Measurements from ENCODE around the gene PRR19. TPM values are rescaled to one million over a fixed set of nuclear protein-coding genes. Genes with fewer than 3 reads are reported as not detected.

PRR19 gene
- total RNA-seq, 1 donor from 2014 or later = 0.64 TPM

- intact Hi-C loops (cut with micrococcal nuclease) = loop anchor here (5.0 kb wide), 3 partner anchors 85 to 205 kb away; partner anchors contain the start of gene ZNF574
These were observed 19.8 kb upstream of the PRR19 start for GRCh38 chr19:42281827-42282762.

GRCh38 chr19:42282819-42283187, 19.1 kb upstream of the PRR19 start:
- intact Hi-C loops (cut with micrococcal nuclease) = loop anchor here (1.0 to 5.0 kb wide), 9 partner anchors 19 to 206 kb away; partner anchors contain the start of genes DEDD2, GSK3A, MEGF8 and PAFAH1B3

- intact Hi-C loops (cut with micrococcal nuclease) = loop anchor here (1.0 to 5.0 kb wide), 9 partner anchors 19 to 206 kb away; partner anchors contain the start of genes DEDD2, GSK3A, MEGF8 and PAFAH1B3
These were observed 18.5 kb upstream of the PRR19 start for GRCh38 chr19:42283188-42284065.

DNA sequence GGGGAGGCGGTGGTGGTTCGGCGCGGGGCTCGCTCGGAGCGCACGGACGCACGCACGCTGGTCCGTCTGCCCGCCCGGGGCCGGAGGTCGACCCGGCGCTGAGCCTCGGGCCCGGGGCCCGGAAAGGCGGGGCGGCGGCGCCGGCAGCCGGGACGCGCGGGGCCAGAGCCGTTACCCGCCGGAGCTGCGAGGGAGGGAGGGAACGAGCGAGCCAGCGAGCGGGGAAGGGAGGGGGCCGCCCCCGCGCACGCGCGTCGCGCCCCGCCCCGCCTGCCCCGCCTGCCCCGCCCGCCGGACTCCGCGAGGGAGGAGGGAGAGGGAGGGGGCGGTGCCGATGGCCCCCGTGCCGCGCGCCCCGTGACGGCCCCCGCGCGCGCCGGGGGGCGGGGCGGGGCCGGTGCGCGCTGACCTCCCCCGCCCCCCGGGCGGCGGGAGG, 17.8 kb upstream of the PRR19 start:
- intact Hi-C loops (cut with micrococcal nuclease) = loop anchor here (5.0 kb wide), 3 partner anchors 87 to 207 kb away; partner anchors contain the start of gene ZNF574

DNA sequence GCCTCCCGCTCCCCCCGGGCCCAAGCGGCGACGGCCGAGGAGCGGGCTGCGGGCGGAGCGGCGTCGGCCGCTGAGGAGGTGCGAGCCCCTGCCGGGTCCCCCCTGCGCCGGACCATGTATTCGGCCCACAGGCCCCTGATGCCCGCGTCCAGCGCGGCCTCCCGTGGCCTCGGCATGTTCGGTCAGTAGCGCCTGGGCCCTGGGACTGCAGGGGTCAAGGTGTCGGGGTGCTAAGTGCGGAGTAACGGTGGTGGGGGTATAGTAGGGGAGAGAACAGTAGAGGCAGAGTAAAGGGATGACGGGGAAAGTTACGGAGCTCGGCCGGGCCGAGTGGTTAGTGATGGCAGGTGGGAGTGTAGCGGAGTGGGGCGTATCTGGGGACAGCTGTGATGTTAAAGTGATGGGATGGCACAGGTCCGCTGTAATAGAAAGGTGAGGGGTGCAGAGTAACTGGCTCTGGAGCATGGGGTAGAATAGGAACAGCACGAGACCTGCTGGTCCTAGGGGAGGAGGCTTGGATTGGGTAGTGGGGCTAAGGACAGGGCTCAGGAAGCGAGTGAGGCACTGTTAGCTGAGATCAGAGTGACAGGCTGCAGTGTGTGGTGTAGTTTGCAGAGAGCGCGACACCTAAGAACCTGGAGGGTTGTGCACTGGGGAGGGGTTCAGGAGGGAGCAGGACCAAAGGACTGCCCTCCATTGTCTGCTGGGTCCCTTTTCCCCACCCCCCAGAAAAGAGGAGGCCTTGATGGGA, 17.2 kb upstream of the PRR19 start:
- intact Hi-C loops (cut with micrococcal nuclease) = loop anchor here (5.0 kb wide), 3 partner anchors 87 to 207 kb away; partner anchors contain the start of gene ZNF574

DNA sequence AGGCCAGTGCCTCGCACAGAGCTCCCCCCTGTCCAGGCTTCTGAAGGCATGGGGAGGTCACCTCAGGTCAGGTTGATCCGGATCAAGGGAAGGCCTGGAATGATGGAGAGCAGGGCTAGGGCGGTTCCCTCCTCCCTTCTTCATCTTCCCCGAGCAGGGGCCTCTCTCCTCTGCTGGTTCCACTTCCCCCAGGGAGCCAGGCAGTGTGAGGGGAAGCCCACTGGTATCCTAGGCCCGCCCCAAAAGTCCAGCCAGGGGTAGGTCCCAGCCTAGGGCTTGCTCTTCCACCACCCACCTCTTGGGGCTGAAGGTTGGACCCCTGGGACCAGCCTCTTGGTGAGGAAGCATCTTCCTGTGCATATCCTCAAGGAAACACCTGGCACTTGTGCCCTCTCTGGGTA, 16.4 kb upstream of the PRR19 start:
- intact Hi-C loops (cut with micrococcal nuclease) = no loop called here

GRCh38 chr19:42285988-42286348, 16.0 kb upstream of the PRR19 start:
- intact Hi-C loops (cut with micrococcal nuclease) = no loop called here

DNA sequence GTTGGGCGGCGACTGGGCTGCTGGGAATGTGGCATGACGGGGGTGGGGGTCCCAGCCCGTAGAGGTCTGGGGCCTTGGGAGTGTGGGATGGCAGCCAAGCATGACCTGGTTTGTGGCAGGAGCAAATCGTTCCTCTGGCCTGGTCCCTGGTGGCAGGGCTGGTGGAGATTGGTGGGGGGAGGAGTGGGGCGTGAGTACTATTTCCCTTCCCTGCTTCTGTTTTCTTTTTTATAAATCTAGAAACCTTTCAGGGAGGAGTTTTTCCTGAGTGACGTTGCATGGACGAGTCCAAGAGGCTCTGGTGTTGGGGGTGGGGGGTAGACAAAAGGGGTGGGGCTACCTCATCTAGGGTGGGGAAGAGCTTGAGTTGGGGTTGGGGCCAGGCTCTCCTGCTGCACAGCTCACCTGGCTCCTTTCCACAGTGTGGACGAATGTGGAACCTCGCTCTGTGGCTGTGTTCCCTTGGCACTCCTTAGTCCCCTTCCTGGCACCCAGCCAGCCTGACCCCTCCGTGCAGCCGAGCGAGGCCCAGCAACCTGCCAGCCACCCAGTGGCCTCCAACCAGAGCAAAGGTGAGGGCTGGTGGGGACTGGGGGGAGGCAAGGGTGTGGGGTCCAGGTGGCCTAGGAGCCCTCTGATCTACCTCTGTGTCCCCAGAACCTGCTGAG, 15.4 kb upstream of the PRR19 start:
- intact Hi-C loops (cut with micrococcal nuclease) = no loop called here

DNA sequence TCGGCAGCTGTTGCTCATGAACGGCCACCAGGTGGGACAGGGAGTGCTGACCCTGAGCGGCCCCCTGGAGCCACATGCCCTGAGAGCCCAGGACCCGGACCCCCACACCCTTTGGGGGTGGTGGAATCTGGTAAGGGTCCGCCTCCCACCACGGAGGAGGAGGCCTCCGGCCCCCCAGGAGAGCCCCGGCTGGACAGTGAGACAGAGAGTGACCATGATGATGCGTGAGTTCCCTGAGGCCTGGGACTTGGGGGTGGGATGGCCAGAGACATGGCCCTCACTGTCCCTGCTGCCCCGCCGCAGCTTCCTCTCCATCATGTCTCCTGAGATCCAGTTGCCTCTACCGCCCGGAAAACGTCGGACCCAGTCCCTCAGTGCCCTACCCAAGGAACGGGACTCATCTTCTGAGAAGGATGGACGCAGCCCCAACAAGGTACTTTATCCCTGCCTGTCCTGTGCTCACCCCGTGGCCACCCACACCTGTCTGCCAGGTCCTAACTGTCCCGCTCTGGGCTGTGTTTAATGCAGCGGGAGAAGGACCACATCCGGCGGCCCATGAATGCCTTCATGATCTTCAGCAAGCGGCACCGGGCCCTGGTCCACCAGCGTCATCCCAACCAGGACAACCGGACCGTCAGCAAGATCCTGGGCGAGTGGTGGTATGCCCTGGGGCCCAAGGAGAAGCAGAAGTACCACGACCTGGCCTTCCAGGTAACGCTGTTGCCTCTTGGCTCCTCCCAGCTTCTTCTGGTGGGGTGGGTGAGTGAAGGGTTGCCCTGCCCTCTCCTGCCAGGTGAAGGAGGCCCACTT, 14.7 kb upstream of the PRR19 start:
- intact Hi-C loops (cut with micrococcal nuclease) = no loop called here

- intact Hi-C loops (cut with micrococcal nuclease) = no loop called here
These were observed 14.2 kb upstream of the PRR19 start for GRCh38 chr19:42287827-42288107.

DNA sequence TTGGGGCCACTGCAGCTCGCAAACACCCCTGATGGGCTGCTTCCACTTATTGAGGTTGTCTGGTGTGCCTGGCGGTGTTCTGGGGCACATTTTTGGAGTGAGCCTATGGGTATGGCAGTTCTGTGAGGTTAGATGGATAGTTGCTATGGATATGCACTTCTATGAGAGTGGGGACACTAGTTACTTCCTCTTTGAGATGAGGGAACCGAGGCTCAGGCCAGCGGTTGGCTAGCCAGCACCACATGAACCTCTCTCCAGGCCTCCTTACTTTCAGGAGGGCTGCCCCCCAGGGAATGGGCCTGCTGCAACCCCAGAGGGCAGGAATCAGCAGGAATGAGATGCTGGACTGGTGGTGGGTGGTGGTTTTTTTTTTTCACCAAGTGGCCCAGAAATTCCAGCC, 13.5 kb upstream of the PRR19 start:
- intact Hi-C loops (cut with micrococcal nuclease) = no loop called here

- intact Hi-C loops (cut with micrococcal nuclease) = no loop called here
These were observed 12.9 kb upstream of the PRR19 start for GRCh38 chr19:42288881-42289555.

GRCh38 chr19:42289556-42290041, 12.3 kb upstream of the PRR19 start:
- intact Hi-C loops (cut with micrococcal nuclease) = no loop called here

- intact Hi-C loops (cut with micrococcal nuclease) = no loop called here
These were observed 11.8 kb upstream of the PRR19 start for GRCh38 chr19:42290136-42290522.

- intact Hi-C loops (cut with micrococcal nuclease) = no loop called here
These were observed 11.2 kb upstream of the PRR19 start for GRCh38 chr19:42290523-42291434.

- intact Hi-C loops (cut with micrococcal nuclease) = no loop called here
These were observed 10.5 kb upstream of the PRR19 start for GRCh38 chr19:42291435-42291810.

GRCh38 chr19:42292042-42292960, 9.6 kb upstream of the PRR19 start:
- intact Hi-C loops (cut with micrococcal nuclease) = no loop called here

Data from T-helper 2 cell treated with Interferon-gamma antibody and Interleukin-4, amounts not matched to agents 100 ng/mL and 5 ng/mL, for 36 hours (primary cell).